ENCODE results near the gene CELF2. TPM values are rescaled to one million over a fixed set of nuclear protein-coding genes. Genes with fewer than 3 reads are reported as not detected.

The CELF2 gene
- total RNA-seq, 1 donor from 2014 or later: 110 TPM

- Mint-ChIP-seq H3K4me3 (no peak overlapping the region), H3K27me3 (ENCODE audit: insufficient read depth) (no peaks in the 10 kb centered on the region), H3K27ac (no peak overlapping the region), H3K4me1 (ENCODE audit: low read depth) (peaks cover 11% of the 10 kb centered on the region), H3K9me3 (no peaks in the 10 kb centered on the region), H3K36me3 (ENCODE audit: low read depth) (peaks cover 72% of the 10 kb centered on the region)
- no peak for DNase-seq (ENCODE audit: low spot score)
- intact Hi-C loops (cut with micrococcal nuclease): no loop called here
These were observed 281.5 kb downstream of the CELF2 start for GRCh38 chr10:11299125-11299524.

DNA sequence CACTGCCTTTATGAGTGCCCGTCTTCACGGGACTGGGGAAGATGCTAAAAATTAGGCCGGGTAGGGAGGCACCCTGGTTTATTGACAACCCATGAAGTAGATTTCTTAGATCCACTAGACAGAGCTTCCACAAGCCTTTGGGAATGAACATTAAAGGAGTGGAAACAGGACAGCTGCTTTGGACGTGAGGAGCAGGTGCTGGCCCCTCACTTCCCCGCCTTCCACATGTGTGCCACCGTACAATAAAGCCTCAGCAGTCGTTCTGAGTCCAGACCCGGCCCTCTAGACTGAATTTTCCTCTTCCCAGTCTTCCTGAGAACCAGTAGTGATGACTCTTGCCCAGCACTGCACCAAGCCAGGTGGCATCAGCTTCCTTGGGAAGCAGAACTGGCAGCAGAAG, 282.4 kb downstream of the CELF2 start:
- peaks cover 74% of the 10 kb centered on the region for H3K36me3 Mint-ChIP-seq (ENCODE audit: low read depth)
- peaks cover 11% of the 10 kb centered on the region for H3K4me1 Mint-ChIP-seq (ENCODE audit: low read depth)
- intact Hi-C loops (cut with micrococcal nuclease): no loop called here
- DNase-seq (ENCODE audit: low spot score): no peak
- peak overlapping the region; percentile 18 for H3K27ac Mint-ChIP-seq
- H3K27me3 Mint-ChIP-seq (ENCODE audit: insufficient read depth): no peaks in the 10 kb centered on the region
- no peaks in the 10 kb centered on the region for H3K9me3 Mint-ChIP-seq
- no peak overlapping the region for H3K4me3 Mint-ChIP-seq

DNA sequence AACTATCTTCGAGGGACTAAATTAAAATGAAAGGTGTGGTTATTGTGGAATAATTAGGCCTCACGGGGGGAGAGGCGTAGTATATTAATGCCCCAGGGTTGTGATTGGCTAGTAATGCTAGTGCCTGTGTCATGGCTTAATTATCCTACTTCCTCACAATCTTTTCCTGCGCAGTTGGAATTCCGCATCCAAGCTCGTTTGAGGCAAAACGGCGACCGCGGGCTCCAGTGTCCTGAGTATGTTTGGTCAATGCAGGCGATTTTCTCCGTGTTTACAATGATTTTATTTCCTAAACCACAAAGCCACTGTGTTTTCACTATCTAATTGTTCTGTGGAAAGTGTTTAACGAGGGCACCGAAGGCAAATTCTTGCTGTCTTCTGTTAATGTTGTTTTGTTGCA, 282.9 kb downstream of the CELF2 start:
- H3K9me3 Mint-ChIP-seq: no peaks in the 10 kb centered on the region
- H3K27me3 Mint-ChIP-seq (ENCODE audit: insufficient read depth): no peaks in the 10 kb centered on the region
- H3K36me3 Mint-ChIP-seq (ENCODE audit: low read depth): peaks cover 75% of the 10 kb centered on the region
- peaks cover 11% of the 10 kb centered on the region for H3K4me1 Mint-ChIP-seq (ENCODE audit: low read depth)
- intact Hi-C loops (cut with micrococcal nuclease): no loop called here
- no peak overlapping the region for H3K27ac Mint-ChIP-seq
- DNase-seq (ENCODE audit: low spot score): no peak
- H3K4me3 Mint-ChIP-seq: no peak overlapping the region

DNA sequence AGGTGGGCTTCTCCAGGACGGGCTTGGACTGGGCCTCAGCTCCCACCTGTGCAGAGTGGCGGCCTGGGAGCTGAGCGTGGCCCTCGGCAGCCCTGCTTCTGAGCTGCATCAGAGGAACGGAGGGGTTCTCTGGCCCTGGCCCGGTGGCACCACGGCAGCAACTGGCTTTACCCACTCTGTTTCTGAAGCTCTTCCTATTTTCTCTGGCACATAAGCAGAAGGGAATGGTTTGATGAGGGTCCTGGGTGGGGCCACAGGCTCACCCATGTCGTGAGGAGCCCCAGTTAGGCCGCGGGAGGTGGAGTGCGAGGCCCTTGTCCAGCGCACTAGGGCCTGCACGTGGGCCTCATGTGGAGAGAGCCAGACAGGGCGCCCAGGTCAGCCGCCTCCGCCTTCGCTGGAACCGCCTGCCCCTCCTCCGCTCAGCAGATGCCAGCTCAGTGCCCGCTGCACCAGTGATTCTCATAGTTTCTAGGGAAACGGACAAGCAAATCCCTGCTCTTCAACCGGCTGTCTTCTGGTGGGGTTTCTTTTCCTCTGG, 284.0 kb downstream of the CELF2 start:
- peaks cover 11% of the 10 kb centered on the region for H3K4me1 Mint-ChIP-seq (ENCODE audit: low read depth)
- intact Hi-C loops (cut with micrococcal nuclease): no loop called here
- no peak overlapping the region for H3K27ac Mint-ChIP-seq
- H3K9me3 Mint-ChIP-seq: no peaks in the 10 kb centered on the region
- no peak overlapping the region for H3K4me3 Mint-ChIP-seq
- no peak for DNase-seq (ENCODE audit: low spot score)
- H3K36me3 Mint-ChIP-seq (ENCODE audit: low read depth): peaks cover 77% of the 10 kb centered on the region
- no peaks in the 10 kb centered on the region for H3K27me3 Mint-ChIP-seq (ENCODE audit: insufficient read depth)

GRCh38 chr10:11302181-11302580, 284.5 kb downstream of the CELF2 start:
- H3K4me1 Mint-ChIP-seq (ENCODE audit: low read depth): peaks cover 11% of the 10 kb centered on the region
- no peaks in the 10 kb centered on the region for H3K27me3 Mint-ChIP-seq (ENCODE audit: insufficient read depth)
- no peak overlapping the region for H3K4me3 Mint-ChIP-seq
- intact Hi-C loops (cut with micrococcal nuclease): no loop called here
- H3K36me3 Mint-ChIP-seq (ENCODE audit: low read depth): peaks cover 77% of the 10 kb centered on the region
- no peak overlapping the region for H3K27ac Mint-ChIP-seq
- no peak for DNase-seq (ENCODE audit: low spot score)
- H3K9me3 Mint-ChIP-seq: no peaks in the 10 kb centered on the region

DNA sequence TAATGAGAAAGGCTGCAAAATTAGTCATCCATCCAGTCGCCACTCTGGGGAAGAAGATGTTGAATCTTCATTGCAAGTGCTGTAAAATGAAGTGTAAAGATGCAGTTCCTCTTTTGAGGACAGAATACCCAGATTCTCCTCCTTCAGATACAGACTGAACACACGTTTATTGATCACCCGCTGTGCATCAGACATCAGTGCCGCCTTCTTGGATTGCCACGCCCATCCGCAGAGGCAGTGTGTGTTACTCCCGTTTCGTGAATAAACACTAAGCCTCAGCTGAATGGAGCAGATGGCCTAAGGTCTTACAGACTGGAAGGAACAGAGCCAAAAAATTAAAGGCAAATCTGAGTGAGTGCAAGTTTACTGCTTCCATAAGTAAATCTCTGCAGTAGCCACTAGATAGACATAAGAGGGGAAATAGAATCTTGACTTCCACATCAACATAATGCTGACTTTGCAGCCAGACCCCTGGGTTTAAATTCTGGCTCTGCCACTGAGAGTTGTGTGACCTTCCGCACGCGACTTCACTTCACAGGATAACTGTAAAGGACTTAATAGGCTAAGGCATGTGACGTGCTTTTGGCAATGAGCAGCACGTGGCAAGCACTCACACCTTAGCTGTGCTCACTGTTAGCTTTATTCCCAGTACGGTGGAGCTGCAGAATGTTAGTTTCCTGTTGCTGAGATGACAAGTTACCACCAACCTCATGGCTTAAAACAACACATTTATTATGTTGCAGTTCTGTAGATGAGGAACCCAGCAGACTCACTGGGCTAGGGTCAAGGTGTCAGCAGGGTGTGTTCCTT, 285.9 kb downstream of the CELF2 start:
- no peaks in the 10 kb centered on the region for H3K27me3 Mint-ChIP-seq (ENCODE audit: insufficient read depth)
- peaks cover 83% of the 10 kb centered on the region for H3K36me3 Mint-ChIP-seq (ENCODE audit: low read depth)
- peaks cover 12% of the 10 kb centered on the region for H3K4me1 Mint-ChIP-seq (ENCODE audit: low read depth)
- H3K4me3 Mint-ChIP-seq: no peak overlapping the region
- H3K27ac Mint-ChIP-seq: no peak overlapping the region
- DNase-seq (ENCODE audit: low spot score): no peak
- peaks cover 12% of the 10 kb centered on the region for H3K9me3 Mint-ChIP-seq
- intact Hi-C loops (cut with micrococcal nuclease): no loop called here

- H3K27ac Mint-ChIP-seq: no peak overlapping the region
- intact Hi-C loops (cut with micrococcal nuclease): no loop called here
These were observed 287.4 kb downstream of the CELF2 start for GRCh38 chr10:11304906-11305585.

DNA sequence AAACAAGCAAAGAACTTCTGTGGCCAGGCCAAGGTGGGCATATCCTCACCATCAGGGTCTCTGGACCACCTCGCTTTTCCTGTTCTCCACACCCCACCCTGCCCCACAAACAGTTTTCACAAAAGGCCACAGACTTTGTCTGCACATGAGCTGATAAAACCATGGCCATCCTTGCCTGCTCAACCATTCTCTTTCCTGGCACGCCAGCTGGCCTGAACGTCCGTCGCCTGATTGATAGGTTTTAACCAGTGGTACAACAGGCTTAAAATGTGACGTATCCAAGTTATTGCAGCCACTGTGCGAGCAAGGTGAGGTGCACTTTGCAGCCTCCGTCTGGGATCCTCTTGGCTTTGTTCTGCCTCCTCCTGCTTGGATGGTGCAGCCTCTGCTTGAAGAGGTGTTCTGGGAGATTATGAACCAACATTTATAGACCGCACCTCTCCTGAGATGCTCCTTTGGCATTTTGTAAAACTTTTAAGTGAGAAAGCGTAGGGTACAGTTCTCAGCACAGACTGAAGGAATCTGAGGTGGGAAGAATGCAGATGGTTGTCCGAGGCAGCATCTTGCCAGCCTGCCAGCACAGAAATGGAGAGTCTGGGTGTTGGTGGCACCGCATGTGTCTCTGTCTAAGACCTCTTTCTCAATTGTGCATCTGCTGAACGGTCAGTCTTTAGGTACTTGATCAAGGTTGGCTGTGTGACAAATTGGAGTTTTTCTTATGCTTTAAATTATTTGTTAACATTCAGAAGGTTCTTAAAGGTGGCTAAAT, 288.3 kb downstream of the CELF2 start:
- intact Hi-C loops (cut with micrococcal nuclease): no loop called here
- Mint-ChIP-seq H3K4me3 (no peak overlapping the region), H3K4me1 (ENCODE audit: low read depth) (peaks cover 29% of the 10 kb centered on the region), H3K27ac (no peak overlapping the region), H3K27me3 (ENCODE audit: insufficient read depth) (no peaks in the 10 kb centered on the region), H3K36me3 (ENCODE audit: low read depth) (peaks cover 89% of the 10 kb centered on the region), H3K9me3 (peaks cover 13% of the 10 kb centered on the region)
- DNase-seq (ENCODE audit: low spot score): no peak

More at GRCh38 chr10:11304906-11305585, 287.4 kb downstream of the CELF2 start:
- Mint-ChIP-seq H3K4me1 (ENCODE audit: low read depth) (peaks cover 24% of the 10 kb centered on the region), H3K9me3 (peaks cover 12% of the 10 kb centered on the region), H3K4me3 (no peak overlapping the region), H3K36me3 (ENCODE audit: low read depth) (peaks cover 88% of the 10 kb centered on the region), H3K27me3 (ENCODE audit: insufficient read depth) (no peaks in the 10 kb centered on the region)
- no peak for DNase-seq (ENCODE audit: low spot score)

DNA sequence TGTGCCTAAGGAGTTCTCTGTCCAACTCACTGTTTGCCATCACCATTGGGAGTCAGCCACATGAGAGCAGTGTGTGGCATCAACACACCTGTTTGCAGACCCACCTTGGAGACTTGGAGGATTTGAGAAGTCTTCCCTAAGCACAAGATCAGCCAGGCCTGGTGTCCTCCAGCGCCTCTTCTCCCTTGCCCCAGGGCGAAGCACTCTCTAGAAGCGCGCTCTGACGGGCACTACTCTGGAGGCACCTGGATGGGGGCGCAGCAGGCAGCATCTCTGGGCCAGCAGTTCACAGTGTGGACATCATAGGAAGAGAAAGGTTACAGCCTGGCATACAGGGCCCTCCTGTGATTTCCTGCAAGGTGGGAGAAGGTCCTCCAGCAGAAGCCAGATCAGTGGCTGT, 289.3 kb downstream of the CELF2 start:
- no peak overlapping the region for H3K4me3 Mint-ChIP-seq
- peaks cover 27% of the 10 kb centered on the region for H3K4me1 Mint-ChIP-seq (ENCODE audit: low read depth)
- H3K9me3 Mint-ChIP-seq: peaks cover 22% of the 10 kb centered on the region
- no peak overlapping the region for H3K27ac Mint-ChIP-seq
- intact Hi-C loops (cut with micrococcal nuclease): no loop called here
- no peak for DNase-seq (ENCODE audit: low spot score)
- H3K27me3 Mint-ChIP-seq (ENCODE audit: insufficient read depth): no peaks in the 10 kb centered on the region
- peaks cover 94% of the 10 kb centered on the region for H3K36me3 Mint-ChIP-seq (ENCODE audit: low read depth)

DNA sequence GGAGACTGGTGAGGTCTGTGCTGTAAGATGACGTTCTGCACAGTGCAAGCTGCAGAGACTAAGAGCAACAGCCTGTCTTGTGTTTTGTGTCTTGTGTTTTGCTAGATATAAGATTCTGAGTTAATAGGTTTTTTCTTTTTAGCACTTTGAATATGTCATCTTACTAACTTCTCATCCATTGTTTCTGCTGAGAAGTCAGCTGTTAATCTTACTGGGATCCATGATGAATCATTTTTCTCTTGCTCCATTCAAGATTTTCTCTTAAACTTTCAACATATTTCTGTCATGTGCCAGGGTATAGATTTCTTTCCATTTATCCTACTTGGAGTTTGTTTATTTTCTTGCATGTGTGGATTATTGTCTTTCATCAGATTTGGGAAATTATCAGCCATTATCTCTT, 290.3 kb downstream of the CELF2 start:
- H3K9me3 Mint-ChIP-seq: peaks cover 22% of the 10 kb centered on the region
- DNase-seq (ENCODE audit: low spot score): no peak
- no peak overlapping the region for H3K27ac Mint-ChIP-seq
- H3K27me3 Mint-ChIP-seq (ENCODE audit: insufficient read depth): no peaks in the 10 kb centered on the region
- H3K4me3 Mint-ChIP-seq: no peak overlapping the region
- peaks cover 23% of the 10 kb centered on the region for H3K4me1 Mint-ChIP-seq (ENCODE audit: low read depth)
- intact Hi-C loops (cut with micrococcal nuclease): no loop called here
- H3K36me3 Mint-ChIP-seq (ENCODE audit: low read depth): peaks cover 88% of the 10 kb centered on the region

GRCh38 chr10:11311027-11311426, 293.4 kb downstream of the CELF2 start:
- H3K27ac Mint-ChIP-seq: peak overlapping the region; percentile 6
- peaks cover 80% of the 10 kb centered on the region for H3K36me3 Mint-ChIP-seq (ENCODE audit: low read depth)
- no peaks in the 10 kb centered on the region for H3K27me3 Mint-ChIP-seq (ENCODE audit: insufficient read depth)
- peaks cover 27% of the 10 kb centered on the region for H3K4me1 Mint-ChIP-seq (ENCODE audit: low read depth)
- no peak for DNase-seq (ENCODE audit: low spot score)
- H3K9me3 Mint-ChIP-seq: peaks cover 22% of the 10 kb centered on the region
- intact Hi-C loops (cut with micrococcal nuclease): no loop called here
- no peak overlapping the region for H3K4me3 Mint-ChIP-seq

DNA sequence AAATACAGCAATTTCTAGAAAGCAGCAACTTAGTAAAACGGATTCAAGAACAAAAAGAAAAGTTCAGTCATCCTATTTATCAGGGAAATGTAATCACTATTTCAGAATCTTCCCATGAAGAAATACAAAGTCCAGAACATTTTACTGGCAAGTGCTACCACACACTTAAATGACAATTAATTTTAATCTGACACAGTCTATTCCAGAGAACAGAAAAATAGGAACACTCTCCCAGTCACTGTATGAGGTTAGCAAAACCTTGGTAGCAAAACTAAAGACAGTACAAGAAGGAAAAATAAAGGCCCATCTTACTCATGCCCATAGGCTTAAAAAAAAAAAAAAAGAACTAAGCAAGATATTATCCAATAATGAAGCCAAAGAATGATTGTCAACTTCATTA, 295.8 kb downstream of the CELF2 start:
- H3K27me3 Mint-ChIP-seq (ENCODE audit: insufficient read depth): no peaks in the 10 kb centered on the region
- H3K36me3 Mint-ChIP-seq (ENCODE audit: low read depth): peaks cover 79% of the 10 kb centered on the region
- no peak overlapping the region for H3K4me3 Mint-ChIP-seq
- peak overlapping the region; percentile 50 for H3K27ac Mint-ChIP-seq
- intact Hi-C loops (cut with micrococcal nuclease): no loop called here
- peaks cover 40% of the 10 kb centered on the region for H3K4me1 Mint-ChIP-seq (ENCODE audit: low read depth)
- no peak for DNase-seq (ENCODE audit: low spot score)
- H3K9me3 Mint-ChIP-seq: peaks cover 10% of the 10 kb centered on the region

Data from activated T-helper 1 cell treated with anti-CD3 and anti-CD28 coated beads, Interleukin-12 subunit alpha, Interleukin-12 subunit beta, Interleukin-2, Interleukin-4 antibody, amounts not matched to agents 30 ng/mL and 10 ng/mL and 1 ng/mL, durations not matched to agents 14 hours and 24 hours and 36 hours (primary cell).